Colonic mucosa (tissue), 4 donors: ENCODE results near the gene TOGARAM1. TPM values are rescaled to one million over a fixed set of nuclear protein-coding genes. Genes with fewer than 3 reads are reported as not detected.

ENCODE experiments used
- DNase-seq: peaks from one replicate; pipeline ENCODE4 v3.0.0-alpha.2; 2020
- H3K27ac ChIP-seq: fragments of 200-600 bp; one replicate; pipeline ENCODE4 v1.8.0; 2021
- H3K27me3 ChIP-seq: fragments of 200-600 bp; one replicate; pipeline ENCODE4 v1.8.0; 2021
- H3K36me3 ChIP-seq: fragments of 200-600 bp; one replicate; pipeline ENCODE4 v1.8.0; 2021
- H3K4me1 ChIP-seq: fragments of 200-600 bp; one replicate; pipeline ENCODE4 v1.8.0; 2021; ENCODE audit warnings: mild to moderate bottlenecking
- H3K4me3 ChIP-seq: fragments of 200-600 bp; one replicate; pipeline ENCODE4 v1.8.0; 2021
- H3K9ac ChIP-seq, 2 donors: one replicate each; pipeline ENCODE4 v1.7.0; 2013; ENCODE audit warnings: control low read depth in 2 of 2, low read depth in 2 of 2, low read length in 2 of 2
- H3K9me3 ChIP-seq: fragments of 200-600 bp; one replicate; pipeline ENCODE4 v1.8.0; 2021
- intact Hi-C: fragments of 100-400 bp; cut with DNase I; formaldehyde crosslinking; loops from one replicate; pipeline ENCODE4 v1.14.1; 2022
- total RNA-seq, 2 donors: library from RNA; stranded (reverse); fragmentation: NEBNext Ultra II Directional in 1 of 2; extraction: Animal tissue kit (Norgen Biotek cat#: 25700) in 1 of 2; gene quantifications; one replicate each; pipeline ENCODE4 v1.2.1, GENCODE V29; 2021
- TF ChIP-seq, protein P1 (sequence below): fragments of 200-600 bp; IDR thresholded peaks from one replicate; pipeline ENCODE4 v1.8.0; 2022; ENCODE audit warnings: antibody characterized with exemption, mild to moderate bottlenecking
- donor health status: healthy.
- donor health status: DM: no; HTN: no; CAD: no.
- donor health status: DM: no; HTN: no; CAD: no.

TOGARAM1 gene
- total RNA-seq, 2 donors from 2014 or later, result 8.8 to 10.7 TPM

DNA sequence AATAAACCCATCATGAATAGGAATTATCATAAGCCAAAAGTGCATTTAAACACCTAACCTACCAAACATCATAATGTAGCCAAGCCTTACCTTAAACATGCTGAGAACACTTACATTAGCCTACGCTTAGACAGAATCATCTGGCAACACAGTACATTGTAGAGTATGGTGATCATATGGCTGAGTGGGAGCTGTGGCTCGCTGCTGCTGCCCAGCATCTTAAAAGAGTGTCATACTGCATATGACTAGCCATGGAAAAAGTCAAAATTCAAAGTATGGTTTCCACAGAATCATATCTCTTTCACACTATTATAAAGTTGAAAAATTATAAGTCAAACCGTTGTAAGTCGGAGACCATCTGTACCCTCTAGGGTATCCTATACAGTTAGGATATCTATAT is 89.9 kb downstream of the TOGARAM1 start:
- no peak overlapping the region for H3K27ac ChIP-seq
- no peaks in the 10 kb centered on the region for H3K27me3 ChIP-seq
- DNase-seq, result no peak
- intact Hi-C loops, result no loop called here
- no peaks in the 10 kb centered on the region for H3K4me1 ChIP-seq
- no peaks in the 10 kb centered on the region for H3K36me3 ChIP-seq
- TF ChIP-seq, protein P1, sequence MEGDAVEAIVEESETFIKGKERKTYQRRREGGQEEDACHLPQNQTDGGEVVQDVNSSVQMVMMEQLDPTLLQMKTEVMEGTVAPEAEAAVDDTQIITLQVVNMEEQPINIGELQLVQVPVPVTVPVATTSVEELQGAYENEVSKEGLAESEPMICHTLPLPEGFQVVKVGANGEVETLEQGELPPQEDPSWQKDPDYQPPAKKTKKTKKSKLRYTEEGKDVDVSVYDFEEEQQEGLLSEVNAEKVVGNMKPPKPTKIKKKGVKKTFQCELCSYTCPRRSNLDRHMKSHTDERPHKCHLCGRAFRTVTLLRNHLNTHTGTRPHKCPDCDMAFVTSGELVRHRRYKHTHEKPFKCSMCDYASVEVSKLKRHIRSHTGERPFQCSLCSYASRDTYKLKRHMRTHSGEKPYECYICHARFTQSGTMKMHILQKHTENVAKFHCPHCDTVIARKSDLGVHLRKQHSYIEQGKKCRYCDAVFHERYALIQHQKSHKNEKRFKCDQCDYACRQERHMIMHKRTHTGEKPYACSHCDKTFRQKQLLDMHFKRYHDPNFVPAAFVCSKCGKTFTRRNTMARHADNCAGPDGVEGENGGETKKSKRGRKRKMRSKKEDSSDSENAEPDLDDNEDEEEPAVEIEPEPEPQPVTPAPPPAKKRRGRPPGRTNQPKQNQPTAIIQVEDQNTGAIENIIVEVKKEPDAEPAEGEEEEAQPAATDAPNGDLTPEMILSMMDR, result no peak
- no peak overlapping the region for H3K4me3 ChIP-seq
- H3K9ac ChIP-seq, result no peak overlapping the region
- no peaks in the 10 kb centered on the region for H3K9me3 ChIP-seq

DNA sequence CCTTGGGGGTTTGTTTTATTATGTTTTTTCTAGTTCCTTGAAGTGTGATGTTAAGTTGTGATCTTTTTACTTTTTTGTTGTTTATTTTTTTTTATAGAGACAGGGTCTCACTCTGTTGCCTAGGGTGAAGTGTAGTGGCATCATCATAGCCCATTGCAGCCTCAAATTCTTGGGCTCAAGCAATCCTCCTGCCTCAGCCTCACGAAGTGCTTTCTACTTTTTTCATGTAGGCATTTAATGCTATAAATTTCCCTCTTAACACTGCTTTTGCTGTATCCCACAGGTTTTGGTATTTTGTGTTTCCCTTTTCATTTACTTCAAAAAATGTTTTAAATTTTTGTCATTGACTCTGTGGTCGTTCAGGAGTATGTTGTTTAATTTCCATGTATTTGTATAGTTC is 95.4 kb downstream of the TOGARAM1 start:
- Histone ChIP-seq H3K9ac (no peak overlapping the region), H3K4me1 (no peaks in the 10 kb centered on the region), H3K9me3 (no peaks in the 10 kb centered on the region), H3K4me3 (no peak overlapping the region), H3K27ac (no peak overlapping the region), H3K27me3 (no peaks in the 10 kb centered on the region), H3K36me3 (no peaks in the 10 kb centered on the region)
- no peak for DNase-seq
- intact Hi-C loops, result no loop called here
- TF ChIP-seq, protein P1, result no peak

DNA sequence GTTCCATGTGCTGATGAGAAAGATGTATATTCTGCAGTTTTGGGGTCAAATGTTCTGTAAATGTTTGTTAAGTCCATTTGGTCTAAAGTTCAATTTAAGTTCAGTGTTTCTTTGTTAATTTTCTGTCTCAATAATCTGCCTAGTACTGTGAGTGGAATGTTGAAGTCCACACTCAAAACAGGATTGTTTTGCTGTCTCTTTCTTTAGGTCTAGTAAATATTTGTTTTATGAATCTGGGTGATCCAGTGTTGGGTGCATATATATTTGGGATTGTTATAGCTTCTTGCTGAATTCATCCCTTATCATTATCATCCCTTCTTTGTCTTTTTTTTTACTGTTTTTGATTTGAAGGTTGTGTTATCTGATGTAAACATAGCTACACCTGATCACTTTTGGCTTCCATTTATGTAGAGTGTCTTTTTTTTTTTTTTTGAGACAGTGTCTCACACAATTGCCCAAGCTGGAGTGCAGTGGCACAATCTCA is 95.9 kb downstream of the TOGARAM1 start:
- H3K27ac ChIP-seq, result no peak overlapping the region

DNA sequence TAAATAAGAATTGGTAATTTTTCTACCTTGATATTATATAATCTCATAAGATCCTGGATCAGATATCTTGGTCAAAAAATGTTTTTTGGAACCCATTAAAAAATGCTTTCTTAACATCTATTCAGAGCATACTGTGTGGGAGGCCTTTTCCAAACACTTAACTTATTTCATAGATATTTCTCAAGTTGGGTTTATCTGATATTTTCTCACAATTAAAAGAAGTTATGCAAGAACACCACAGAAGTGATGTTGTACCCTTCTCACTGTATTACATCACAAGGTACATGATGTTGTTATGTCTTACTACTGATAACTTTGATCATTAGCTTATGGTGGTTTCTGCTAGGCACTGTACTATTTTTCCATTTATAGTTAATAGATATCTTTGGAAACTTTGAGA is 98.6 kb downstream of the TOGARAM1 start:
- no peaks in the 10 kb centered on the region for H3K4me1 ChIP-seq
- intact Hi-C loops, result no loop called here
- no peaks in the 10 kb centered on the region for H3K9me3 ChIP-seq
- H3K36me3 ChIP-seq, result no peaks in the 10 kb centered on the region
- no peaks in the 10 kb centered on the region for H3K27me3 ChIP-seq
- no peak overlapping the region for H3K27ac ChIP-seq
- DNase-seq, result no peak
- no peak overlapping the region for H3K9ac ChIP-seq
- TF ChIP-seq, protein P1, result no peak
- H3K4me3 ChIP-seq, result no peak overlapping the region

More for the DNA sequence above, 95.9 kb downstream of the TOGARAM1 start:
- intact Hi-C loops, result no loop called here
- Histone ChIP-seq H3K36me3 (no peaks in the 10 kb centered on the region), H3K27me3 (no peaks in the 10 kb centered on the region), H3K4me3 (no peak overlapping the region), H3K9me3 (no peaks in the 10 kb centered on the region), H3K4me1 (no peaks in the 10 kb centered on the region), H3K9ac (no peak overlapping the region)
- TF ChIP-seq, protein P1, result no peak
- DNase-seq, result no peak

DNA sequence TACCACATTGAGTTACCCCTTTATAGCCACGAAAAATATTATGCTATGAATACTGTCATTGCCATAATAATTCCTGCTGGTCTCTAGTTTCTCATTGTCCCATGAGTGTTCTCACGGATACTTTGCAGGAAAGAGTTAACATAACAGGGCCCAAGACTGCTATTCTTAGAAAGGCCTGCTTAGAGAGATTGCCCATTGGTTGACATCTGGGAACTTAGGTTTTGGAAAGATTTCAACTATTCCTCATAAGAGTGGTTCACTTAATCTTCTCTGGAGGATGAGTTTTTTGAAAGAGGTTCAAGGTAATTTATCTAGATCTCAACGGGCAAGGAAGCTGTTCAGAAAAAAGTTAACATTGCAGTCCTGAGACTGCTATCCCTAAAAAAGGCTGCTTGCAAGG is 103.5 kb downstream of the TOGARAM1 start:
- H3K36me3 ChIP-seq, result no peaks in the 10 kb centered on the region
- H3K27ac ChIP-seq, result no peak overlapping the region
- intact Hi-C loops, result no loop called here
- TF ChIP-seq, protein P1, result no peak
- no peak for DNase-seq
- no peak overlapping the region for H3K9ac ChIP-seq
- H3K4me1 ChIP-seq, result no peaks in the 10 kb centered on the region
- H3K9me3 ChIP-seq, result no peaks in the 10 kb centered on the region
- H3K4me3 ChIP-seq, result no peak overlapping the region
- H3K27me3 ChIP-seq, result no peaks in the 10 kb centered on the region

DNA sequence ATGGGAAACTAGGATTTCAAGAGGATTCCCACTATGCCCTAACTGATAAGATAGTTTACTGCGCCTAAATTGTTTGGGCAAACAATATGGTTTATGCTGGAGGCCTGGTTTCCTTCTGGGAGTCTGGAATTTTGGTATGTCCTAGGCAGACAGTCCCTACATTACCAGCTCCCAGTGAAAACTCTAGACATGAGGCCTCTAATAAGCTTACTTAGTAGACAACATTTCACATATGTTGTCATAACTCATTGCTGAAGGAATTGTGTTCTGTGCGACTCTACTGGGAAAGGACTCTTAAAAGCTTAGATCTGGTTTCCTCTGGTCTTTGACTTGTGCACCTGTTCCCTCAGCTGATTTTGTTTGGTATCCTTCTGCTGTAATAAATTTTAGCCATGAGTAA is 104.0 kb downstream of the TOGARAM1 start:
- Histone ChIP-seq H3K27ac (no peak overlapping the region), H3K36me3 (no peaks in the 10 kb centered on the region), H3K27me3 (no peaks in the 10 kb centered on the region), H3K4me1 (no peaks in the 10 kb centered on the region), H3K4me3 (no peak overlapping the region), H3K9me3 (no peaks in the 10 kb centered on the region), H3K9ac (no peak overlapping the region)
- no peak for DNase-seq
- TF ChIP-seq, protein P1, result no peak
- intact Hi-C loops, result no loop called here
